GM18858 (cell line): ENCODE measurements around the gene ZCWPW1.
A peak's percentile ranks its signal among the peaks of the same experiment; 100 is the strongest.
"Not testable (repeated sequence)": the region's sequence is repeated elsewhere in the genome, so short reads cannot be mapped to it uniquely, and the experiment has no call there.

ENCODE experiments used
- ATAC-seq: cut with Tn5 transposase; IDR thresholded peaks from one replicate; pipeline ENCODE4 v1.9.1; 2021; ENCODE audit not compliant: unreplicated experiment

The ZCWPW1 gene

GRCh38 chr7:100402241-100402640 lies 26.3 kb downstream of the ZCWPW1 start:
- no peak for ATAC-seq

GRCh38 chr7:100401811-100402210 lies 26.7 kb downstream of the ZCWPW1 start:
- no peak for ATAC-seq

GRCh38 chr7:100400656-100401055 lies 27.8 kb downstream of the ZCWPW1 start:
- ATAC-seq, result no peak

GRCh38 chr7:100400041-100400440 lies 28.5 kb downstream of the ZCWPW1 start:
- ATAC-seq, result no peak

GRCh38 chr7:100398239-100398638 lies 30.3 kb downstream of the ZCWPW1 start:
- ATAC-seq, result no peak

GRCh38 chr7:100397315-100398081 lies 31.0 kb downstream of the ZCWPW1 start:
- no peak for ATAC-seq

- ATAC-seq, result peak; percentile 93
Measured at GRCh38 chr7:100396421-100396982, 32.0 kb downstream of the ZCWPW1 start.

GRCh38 chr7:100394077-100394476 lies 34.4 kb downstream of the ZCWPW1 start:
- no peak for ATAC-seq

GRCh38 chr7:100393233-100393905 lies 35.1 kb downstream of the ZCWPW1 start:
- ATAC-seq, result no peak

GRCh38 chr7:100390286-100391009 lies 38.1 kb downstream of the ZCWPW1 start:
- no peak for ATAC-seq

- no peak for ATAC-seq
Measured at GRCh38 chr7:100389437-100390088, 38.9 kb downstream of the ZCWPW1 start.

- ATAC-seq, result no peak
Measured at GRCh38 chr7:100387695-100388094, 40.8 kb downstream of the ZCWPW1 start.

- ATAC-seq, result no peak
Measured at GRCh38 chr7:100386940-100387339, 41.6 kb downstream of the ZCWPW1 start.

- no peak for ATAC-seq
Measured at GRCh38 chr7:100384628-100385294, 43.7 kb downstream of the ZCWPW1 start.

- not testable (repeated sequence) for ATAC-seq
Measured at GRCh38 chr7:100382234-100382853, 46.2 kb downstream of the ZCWPW1 start.

- not testable (repeated sequence) for ATAC-seq
Measured at GRCh38 chr7:100381531-100382233, 46.8 kb downstream of the ZCWPW1 start.

GRCh38 chr7:100380196-100380595 lies 48.3 kb downstream of the ZCWPW1 start:
- no peak for ATAC-seq

GRCh38 chr7:100378114-100378755 lies 50.3 kb downstream of the ZCWPW1 start:
- no peak for ATAC-seq

GRCh38 chr7:100376066-100376465 lies 52.4 kb downstream of the ZCWPW1 start:
- ATAC-seq, result no peak
